SK-N-MC (cell line): Measurements from ENCODE around the gene CHAT.

Source experiments
- EZH2 ChIP-seq: fragments of 200-600 bp; sonication (generic); IDR thresholded peaks from one replicate; pipeline ENCODE4 v1.6.1; 2017; ENCODE audit warnings: antibody characterized with exemption
- POLR2AphosphoS5 ChIP-seq: IDR thresholded peaks from 2 replicates; pipeline ENCODE4 v1.6.1; 2012; ENCODE audit warnings: mild to moderate bottlenecking, low read depth, low read length, borderline replicate concordance

GRCh38 chr10:49567810-49568209 lies 46.0 kb upstream of the CHAT start:
- no peak for TF ChIP-seq POLR2AphosphoS5
- no peak for TF ChIP-seq EZH2
